Measurements from ENCODE around the gene SLC17A2. TPM values are rescaled to one million over a fixed set of nuclear protein-coding genes. Genes with fewer than 3 reads are reported as not detected.

SLC17A2 gene
- total and polyA plus RNA-seq, 2 of the 4 experiments (the other 2 are of a cell fraction) = not detected

GRCh38 chr6:25882051-25882496 is 48.4 kb downstream of the SLC17A2 start:
- Histone ChIP-seq H3K9me3 (ENCODE audit: control insufficient read depth, insufficient read depth, low read length) (no peaks in the 10 kb centered on the region), H3K36me3 (ENCODE audit: control insufficient read depth, insufficient read depth, low read length) (no peaks in the 10 kb centered on the region)
- no peak for ATAC-seq (ENCODE audit: low read depth)

More at GRCh38 chr6:25882051-25882496, 48.4 kb downstream of the SLC17A2 start:
- 27% methylated on average over 17 of the region's 28 CpGs; no CpG with 5 or more reads in 1 of the 2 experiments for WGBS, 2 experiments (ENCODE audit: extremely low coverage in 2 of 2, insufficient read length in 1 of 2)
- in situ Hi-C loops (cut with MboI; ENCODE audit: low sequenced_read_pairs) (no loop called here), intact Hi-C loops (cut with micrococcal nuclease) (no loop called here), dilution Hi-C loops (cut with HindIII; ENCODE audit: low sequenced_read_pairs, unreplicated experiment) (no loop called here)
- Histone ChIP-seq H3K4me2 (ENCODE audit: low read depth, low read length) (no peak overlapping the region), H2BK20ac (ENCODE audit: low read depth, low read length) (no peak overlapping the region), H2AFZ (replicated peaks; ENCODE audit: low read length, poor library complexity) (peak overlapping the region; percentile 23), H3K18ac (ENCODE audit: low read depth, low read length) (no peak overlapping the region), H2BK15ac (ENCODE audit: low read depth, low read length) (no peak overlapping the region), H2BK5ac (ENCODE audit: low read depth, low read length, poor library complexity, severe bottlenecking) (no peak overlapping the region), H3K4ac (ENCODE audit: low read depth, low read length) (no peak overlapping the region), H3K4me3 (ENCODE audit: insufficient read depth, low read depth, low read length) (no peak overlapping the region), H3K4me1 (ENCODE audit: control insufficient read depth, insufficient read depth, low read length) (no peaks in the 10 kb centered on the region), H4K91ac (ENCODE audit: insufficient read depth, low read depth, low read length) (no peak overlapping the region), H3K56ac (ENCODE audit: extremely low read depth, insufficient read depth, low read length) (no peak overlapping the region), H3K9me1 (ENCODE audit: insufficient read depth, low read length) (no peaks in the 10 kb centered on the region), H3K27me3 (ENCODE audit: control insufficient read depth, insufficient read depth, low read length) (no peaks in the 10 kb centered on the region), H4K8ac (ENCODE audit: low read depth in 2 of 2, low read length in 2 of 2) (no peak overlapping the region), H4K20me1 (ENCODE audit: insufficient read depth, low read length) (no peaks in the 10 kb centered on the region), H3K9ac (ENCODE audit: low read depth, low read length) (no peak overlapping the region), H2BK120ac (ENCODE audit: low read depth, low read length) (no peak overlapping the region), H3K23ac (ENCODE audit: low read depth, low read length) (no peak overlapping the region), H3K79me1 (ENCODE audit: low read depth in 1 of 2, low read length in 2 of 2) (no peaks in the 10 kb centered on the region), H3K14ac (replicated peaks; ENCODE audit: low read depth, low read length) (no peak overlapping the region), H4K5ac (ENCODE audit: low read depth, low read length) (no peak overlapping the region), H2AK9ac (replicated peaks; ENCODE audit: low read depth, low read length, poor library complexity) (no peak overlapping the region), H3K27ac (ENCODE audit: insufficient read depth, low read length) (no peak overlapping the region), H2AK5ac (ENCODE audit: low read depth, low read length) (no peak overlapping the region)
- TF ChIP-seq ELK1 (IDR thresholded peaks at IDR 0.05; ENCODE audit: borderline replicate concordance, low read depth, low read length) (no peak), CEBPB (IDR thresholded peaks at IDR 0.05; ENCODE audit: low read depth, low read length) (no peak), SMC3 (IDR thresholded peaks at IDR 0.05; ENCODE audit: low read depth, low read length) (no peak)
- no peak for DNase-seq
- no TSS peak for BruUV-seq (replicated peaks)
- POLR2A ChIA-PET (ENCODE audit: unreplicated experiment) = no interaction called here
- CTCF ChIA-PET = no interaction called here

Data from IMR-90 (cell line).